ENCODE results near the gene NR2F2.

NR2F2 gene

DNA sequence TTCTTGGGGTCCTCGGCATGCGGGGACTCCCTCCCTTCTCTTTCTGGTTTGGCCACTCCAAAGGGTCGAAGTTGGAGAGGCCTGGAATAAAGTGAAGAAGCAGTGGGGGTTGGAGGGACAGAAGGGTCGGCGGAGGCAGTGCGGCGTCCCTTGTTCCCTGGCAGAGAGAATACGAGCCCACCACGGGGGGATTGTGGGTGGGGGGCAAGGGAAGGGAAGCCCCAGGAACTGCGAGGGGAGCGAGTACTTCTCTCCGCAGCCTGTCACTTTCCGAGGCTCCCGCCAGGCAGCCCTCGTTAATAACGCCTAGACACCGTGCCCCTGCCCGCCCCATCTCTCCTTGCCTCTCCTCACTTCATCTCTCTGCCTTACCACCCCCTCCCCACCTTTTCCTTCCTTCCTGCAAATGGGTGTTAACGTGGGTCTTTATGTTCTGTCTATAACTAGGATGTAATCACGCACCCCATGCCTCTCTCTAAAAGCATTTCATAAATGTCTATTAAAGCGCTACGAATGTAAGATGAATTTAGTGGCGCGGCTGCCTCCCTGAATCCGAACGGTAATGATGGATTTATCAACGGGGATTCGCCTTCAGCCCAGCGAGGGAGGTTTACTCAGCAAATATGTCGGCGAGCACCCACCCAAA, 13.7 kb downstream of the NR2F2 start:
- DNase-seq: no peak

GRCh38 chr15:96344706-96345559, 14.4 kb downstream of the NR2F2 start:
- no peak for DNase-seq

GRCh38 chr15:96345560-96346399, 15.3 kb downstream of the NR2F2 start:
- no peak for DNase-seq

DNA sequence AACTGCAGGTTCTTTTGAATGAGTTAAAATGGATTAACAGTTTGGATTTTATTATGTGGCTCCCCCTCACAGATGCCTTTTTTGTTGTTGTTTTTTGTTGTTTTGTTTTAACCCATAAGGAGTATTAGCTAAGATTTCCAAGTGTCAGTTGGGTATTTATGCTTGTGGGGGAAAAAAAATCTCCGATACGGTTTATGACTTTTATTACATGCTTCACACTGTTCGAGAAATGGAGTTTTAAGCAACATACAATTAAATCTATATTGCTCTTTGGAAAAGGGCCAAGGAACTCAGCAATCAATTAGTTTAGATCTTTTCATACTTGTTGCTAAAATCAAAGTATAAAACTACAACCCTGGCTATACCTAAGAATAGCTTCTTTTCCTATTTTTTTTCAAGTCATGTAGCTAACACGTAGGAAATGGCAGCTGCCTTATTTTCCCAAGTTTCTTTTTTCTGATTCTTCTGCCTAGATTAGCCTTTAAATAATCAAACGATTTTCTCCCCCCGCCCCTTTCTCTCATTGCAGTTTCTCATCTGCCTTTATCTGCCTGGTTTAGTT, 16.0 kb downstream of the NR2F2 start:
- no peak for DNase-seq

- DNase-seq: no peak
Observed at GRCh38 chr15:96347181-96348111, 16.9 kb downstream of the NR2F2 start.

GRCh38 chr15:96348112-96349027, 17.9 kb downstream of the NR2F2 start:
- DNase-seq: no peak

DNA sequence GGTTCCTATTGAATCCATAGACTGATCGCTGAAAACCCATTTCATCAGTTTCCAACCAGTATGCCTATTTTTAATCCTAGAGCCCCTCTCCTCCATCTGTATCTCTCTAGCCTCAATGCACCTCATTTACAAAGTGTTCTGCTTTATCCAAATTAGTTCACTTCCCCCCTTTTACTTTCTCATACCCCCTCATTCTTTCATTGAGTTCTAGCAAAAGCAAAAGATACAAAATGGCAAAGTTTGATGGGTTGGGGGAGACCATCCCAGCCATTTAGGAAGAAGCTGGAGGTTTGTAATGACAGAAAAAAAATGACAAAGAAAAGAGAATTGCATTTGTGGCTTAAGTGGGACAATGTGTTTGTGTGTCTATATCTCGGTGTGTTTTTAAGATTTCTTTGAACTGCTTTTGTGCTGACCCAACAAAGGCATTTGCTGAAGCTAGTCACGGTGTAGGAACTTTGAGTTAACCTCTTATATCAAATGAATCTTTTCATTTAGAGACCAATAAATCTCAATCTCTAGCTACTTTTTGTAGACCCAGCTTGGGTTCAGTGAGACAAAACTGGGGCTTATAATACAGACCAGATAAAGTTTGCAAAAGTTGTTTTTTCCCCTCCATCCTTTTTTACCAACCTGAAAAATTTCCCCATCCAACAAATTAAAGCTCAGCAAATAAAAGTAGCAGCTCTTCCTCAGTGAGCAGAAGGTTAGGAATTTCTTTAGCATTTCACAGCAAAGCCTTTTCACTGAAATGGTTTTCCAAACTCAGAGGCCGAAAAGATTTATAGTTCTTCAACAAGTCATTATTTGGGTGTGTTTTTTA, 18.7 kb downstream of the NR2F2 start:
- DNase-seq: no peak

GRCh38 chr15:96349857-96350720, 19.6 kb downstream of the NR2F2 start:
- DNase-seq: no peak

DNA sequence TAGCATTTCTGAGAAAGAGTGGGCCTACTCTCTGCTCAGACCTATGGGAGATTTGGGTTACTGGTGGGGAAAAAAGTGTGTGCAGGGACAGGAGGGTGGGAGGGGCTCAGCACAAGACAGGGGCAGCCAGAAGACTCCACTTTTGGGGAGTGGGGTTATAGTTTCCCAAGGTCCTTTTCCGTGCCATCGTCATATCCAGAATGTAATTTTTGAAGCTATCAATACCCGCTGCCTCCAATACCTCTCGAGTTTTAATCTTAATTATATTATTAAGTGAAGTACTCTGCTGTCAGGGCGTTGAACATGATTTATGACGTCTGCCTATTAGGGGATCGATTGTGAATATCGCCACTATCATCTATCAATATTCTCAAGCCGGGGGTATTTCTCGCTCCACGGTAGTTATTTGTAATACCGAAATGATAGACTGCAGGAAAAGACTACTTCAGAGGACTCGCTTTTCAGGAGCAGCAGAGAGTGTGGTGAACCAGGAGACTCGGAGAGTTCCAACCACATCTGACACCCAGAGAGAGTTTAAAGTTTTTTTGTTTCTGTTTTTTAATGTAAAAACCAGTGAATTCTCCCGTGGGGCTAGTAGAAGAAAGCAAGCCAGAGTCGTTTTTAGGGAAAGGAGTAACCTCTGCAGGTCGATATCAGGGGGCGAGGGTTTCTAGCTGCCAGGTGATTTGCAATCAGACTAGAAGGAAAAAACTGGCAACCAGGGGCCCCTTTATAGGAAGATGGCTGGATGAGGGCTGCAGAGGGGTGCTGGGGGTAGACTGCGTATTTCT, 20.6 kb downstream of the NR2F2 start:
- no peak for DNase-seq

DNA sequence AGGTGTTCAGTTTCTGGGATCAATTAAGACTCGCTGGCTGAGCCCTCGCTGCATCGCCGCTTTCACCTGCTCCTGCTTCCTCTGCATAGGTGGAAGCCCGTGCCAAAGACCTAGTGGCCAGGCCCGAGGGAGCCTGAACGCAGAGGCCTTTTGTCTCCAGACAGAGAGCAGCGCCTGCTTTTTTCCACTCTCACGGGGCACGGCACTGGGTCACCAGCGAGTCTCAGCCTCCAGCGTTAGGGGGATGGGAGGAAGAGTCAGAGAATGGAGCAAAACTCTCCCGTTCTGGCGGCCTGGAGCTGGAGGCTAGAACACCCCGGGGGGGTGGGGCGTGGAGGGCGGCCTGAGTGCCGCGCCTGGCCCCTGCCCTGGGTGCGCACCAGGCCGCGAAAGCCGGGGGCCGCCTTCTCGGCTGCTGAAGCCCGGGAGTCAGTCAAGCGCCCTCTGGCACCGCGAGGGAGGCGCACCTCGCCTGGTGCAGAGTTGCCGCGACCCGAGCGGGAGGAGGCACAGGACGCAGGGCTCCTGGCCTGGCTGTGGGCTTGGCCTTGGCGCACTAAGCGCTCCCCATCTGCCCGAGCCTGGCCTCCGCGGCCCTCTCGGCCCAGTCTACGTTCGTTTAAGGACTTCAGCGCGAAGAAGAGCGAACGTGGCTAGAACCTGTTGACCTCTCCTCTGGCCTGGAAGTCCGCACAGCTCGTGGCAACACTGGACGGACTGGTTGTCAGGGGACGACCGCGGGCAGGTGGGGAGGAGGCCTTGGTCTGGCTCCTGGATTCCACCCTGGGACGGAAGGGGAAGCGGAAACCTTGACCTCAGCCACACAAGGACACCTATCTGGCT, 21.5 kb downstream of the NR2F2 start:
- DNase-seq: no peak

- DNase-seq: no peak
Observed at GRCh38 chr15:96352604-96353405, 22.3 kb downstream of the NR2F2 start.

GRCh38 chr15:96353416-96353929, 23.0 kb downstream of the NR2F2 start:
- DNase-seq: no peak

- DNase-seq: no peak
Observed at GRCh38 chr15:96353930-96354730, 23.6 kb downstream of the NR2F2 start.

DNA sequence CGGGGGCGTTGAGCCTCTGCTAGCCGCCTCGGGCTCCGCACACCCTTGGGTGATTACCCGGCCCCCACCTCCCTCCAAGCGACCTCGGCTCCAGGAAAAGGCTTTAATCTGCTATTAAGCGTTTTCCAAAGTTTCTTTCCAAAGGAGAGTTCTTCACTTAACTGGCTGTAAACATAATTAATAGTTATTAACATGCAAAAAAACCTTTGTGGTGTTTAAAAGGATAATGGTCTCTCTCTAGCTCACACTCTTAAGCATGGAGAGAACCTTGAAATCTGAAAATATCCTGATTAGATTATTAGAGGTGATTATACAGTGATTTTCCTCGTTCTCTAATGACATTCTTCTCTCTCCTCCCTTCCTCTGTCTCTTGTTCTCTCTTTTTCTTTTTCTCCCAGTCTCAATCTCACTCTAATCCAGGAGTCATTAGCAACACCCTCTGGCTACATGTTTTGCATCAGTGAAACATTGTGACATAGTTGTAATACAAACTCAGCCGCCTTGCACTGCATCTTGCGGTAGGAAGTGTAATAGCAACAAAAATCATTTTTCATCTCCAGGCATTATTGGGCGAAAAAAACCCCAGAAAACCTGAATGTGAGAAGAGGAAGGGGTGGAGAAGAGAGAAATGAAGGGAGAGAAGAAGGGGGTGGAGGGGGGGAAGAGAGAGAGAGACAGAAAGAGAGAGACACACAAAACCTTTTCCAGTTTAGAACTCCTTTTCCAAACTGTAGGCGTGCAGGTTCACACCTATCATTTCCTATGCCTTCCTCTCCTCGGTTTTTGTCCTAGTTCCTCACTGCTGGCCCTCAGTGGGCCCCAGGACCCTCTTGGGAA, 24.4 kb downstream of the NR2F2 start:
- DNase-seq: no peak
